ENCODE results near the gene EIF5A.
A peak's percentile ranks its signal among the peaks of the same experiment; 100 is the strongest.

The EIF5A gene

DNA sequence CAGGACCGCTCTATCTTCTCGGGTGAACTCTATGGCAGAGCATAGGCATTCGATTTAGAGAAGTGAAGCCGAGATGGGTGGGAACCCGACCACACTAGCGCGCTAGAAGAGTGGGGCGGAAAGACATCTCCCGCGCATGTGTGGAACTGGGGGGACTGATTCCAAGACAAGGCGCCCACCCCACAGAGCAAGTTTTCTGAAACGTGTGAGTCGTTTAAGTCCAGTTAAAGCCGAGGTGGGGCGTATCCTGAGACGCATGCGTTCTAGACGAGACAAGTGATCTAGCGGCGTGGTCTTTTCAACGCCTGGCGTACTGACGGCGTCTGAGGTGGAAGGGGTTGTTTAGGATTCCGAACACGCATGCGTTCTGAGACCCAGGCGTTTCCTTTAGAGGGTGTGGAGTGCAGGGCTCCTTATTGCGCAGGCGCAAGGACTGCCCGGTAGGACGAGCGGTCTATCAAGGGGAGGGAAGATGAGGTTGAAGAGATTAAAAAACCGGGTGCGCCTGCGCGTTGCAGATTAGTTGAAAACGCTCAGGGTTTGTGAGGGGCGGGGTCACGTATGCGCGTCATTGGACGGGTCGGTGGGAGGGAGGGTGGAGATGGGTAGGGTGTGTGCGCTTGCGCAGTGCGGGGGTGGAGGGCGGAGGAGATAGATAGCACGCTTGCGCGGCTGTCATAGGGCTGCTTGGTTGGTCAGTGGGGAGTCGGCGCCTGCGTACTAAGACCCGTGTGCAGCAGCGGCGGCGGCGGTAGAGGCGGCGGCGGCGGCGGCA is at the start of gene EIF5A:
EIF5A (plus strand) TSS at position 718 of the 775 bp plus-strand sequence. CDS start 2,008 bp downstream, outside the sequence.
- no peak for TF ChIP-seq GATA3 (IDR thresholded peaks at IDR 0.05; ENCODE audit: low read depth, low read length)
- peak; percentile 74 for TF ChIP-seq GATA2 (IDR thresholded peaks at IDR 0.05; ENCODE audit: low read depth, low read length)

- TF ChIP-seq GATA2 (IDR thresholded peaks at IDR 0.05; ENCODE audit: low read depth, low read length), result no peak
- no peak for TF ChIP-seq GATA3 (IDR thresholded peaks at IDR 0.05; ENCODE audit: low read depth, low read length)
Observed at GRCh38 chr17:7258731-7259554, 48.5 kb upstream of the EIF5A start.

- TF ChIP-seq GATA3 (IDR thresholded peaks at IDR 0.05; ENCODE audit: low read depth, low read length) (no peak), GATA2 (IDR thresholded peaks at IDR 0.05; ENCODE audit: low read depth, low read length) (no peak)
Observed at GRCh38 chr17:7259555-7259889, 47.9 kb upstream of the EIF5A start.

DNA sequence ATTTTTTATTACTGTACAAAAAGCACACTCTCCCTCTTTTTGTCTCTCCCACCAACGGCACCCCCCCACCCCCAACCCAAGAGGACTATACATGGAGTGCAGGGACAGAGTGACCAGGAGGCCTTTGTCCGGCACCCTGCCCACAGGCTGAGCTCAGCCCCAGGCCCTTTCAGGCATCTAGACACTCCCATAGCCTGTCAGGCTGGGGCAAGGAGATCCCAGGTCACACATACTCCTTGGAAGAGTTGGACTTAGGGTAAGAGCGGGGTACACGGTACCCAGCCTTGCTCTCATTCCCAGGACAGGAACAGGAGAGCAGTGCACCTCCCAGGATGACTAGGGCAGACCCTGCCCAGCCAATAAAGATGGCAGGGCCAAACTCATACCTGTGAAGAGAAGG is 47.3 kb upstream of the EIF5A start:
- no peak for TF ChIP-seq GATA3 (IDR thresholded peaks at IDR 0.05; ENCODE audit: low read depth, low read length)
- no peak for TF ChIP-seq GATA2 (IDR thresholded peaks at IDR 0.05; ENCODE audit: low read depth, low read length)

DNA sequence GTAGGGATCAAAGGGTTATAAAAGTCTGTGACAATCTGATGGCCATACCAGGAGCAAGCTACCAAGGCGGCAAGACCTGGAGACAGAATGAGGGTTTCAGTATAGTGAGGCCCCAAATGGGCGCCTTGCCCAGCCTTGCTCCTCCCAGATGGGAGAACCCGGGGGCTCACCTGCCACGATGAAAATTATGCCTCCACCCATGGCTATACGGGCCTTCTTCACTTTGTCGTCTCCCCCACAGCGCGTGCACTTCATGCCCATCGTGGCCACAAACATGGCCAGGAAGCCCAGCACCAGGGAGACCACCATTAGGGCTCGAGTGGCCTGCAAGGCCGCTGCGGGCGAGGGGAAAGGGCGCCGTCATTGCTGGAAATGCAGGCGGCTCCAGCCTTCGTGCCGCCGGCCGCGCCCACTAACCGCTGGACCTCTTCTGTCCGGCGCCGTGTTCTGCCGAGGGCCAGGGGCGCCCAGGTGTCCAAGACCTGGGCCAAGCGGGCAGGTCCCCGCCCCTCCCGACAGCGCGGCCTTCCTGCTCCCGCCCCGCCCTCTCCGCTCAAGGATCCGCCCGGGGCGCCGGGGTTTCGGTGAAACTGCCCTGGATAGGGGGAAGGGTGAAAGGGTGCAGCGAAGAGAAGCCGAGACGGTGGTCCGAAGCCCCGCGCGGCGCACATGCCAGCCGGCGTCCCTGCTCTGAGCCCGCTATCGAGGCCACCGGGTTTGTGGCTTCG is 46.6 kb upstream of the EIF5A start:
- TF ChIP-seq GATA3 (IDR thresholded peaks at IDR 0.05; ENCODE audit: low read depth, low read length) (no peak), GATA2 (IDR thresholded peaks at IDR 0.05; ENCODE audit: low read depth, low read length) (no peak)

- no peak for TF ChIP-seq GATA2 (IDR thresholded peaks at IDR 0.05; ENCODE audit: low read depth, low read length)
- TF ChIP-seq GATA3 (IDR thresholded peaks at IDR 0.05; ENCODE audit: low read depth, low read length), result no peak
Observed at GRCh38 chr17:7261379-7262191, 45.8 kb upstream of the EIF5A start.

DNA sequence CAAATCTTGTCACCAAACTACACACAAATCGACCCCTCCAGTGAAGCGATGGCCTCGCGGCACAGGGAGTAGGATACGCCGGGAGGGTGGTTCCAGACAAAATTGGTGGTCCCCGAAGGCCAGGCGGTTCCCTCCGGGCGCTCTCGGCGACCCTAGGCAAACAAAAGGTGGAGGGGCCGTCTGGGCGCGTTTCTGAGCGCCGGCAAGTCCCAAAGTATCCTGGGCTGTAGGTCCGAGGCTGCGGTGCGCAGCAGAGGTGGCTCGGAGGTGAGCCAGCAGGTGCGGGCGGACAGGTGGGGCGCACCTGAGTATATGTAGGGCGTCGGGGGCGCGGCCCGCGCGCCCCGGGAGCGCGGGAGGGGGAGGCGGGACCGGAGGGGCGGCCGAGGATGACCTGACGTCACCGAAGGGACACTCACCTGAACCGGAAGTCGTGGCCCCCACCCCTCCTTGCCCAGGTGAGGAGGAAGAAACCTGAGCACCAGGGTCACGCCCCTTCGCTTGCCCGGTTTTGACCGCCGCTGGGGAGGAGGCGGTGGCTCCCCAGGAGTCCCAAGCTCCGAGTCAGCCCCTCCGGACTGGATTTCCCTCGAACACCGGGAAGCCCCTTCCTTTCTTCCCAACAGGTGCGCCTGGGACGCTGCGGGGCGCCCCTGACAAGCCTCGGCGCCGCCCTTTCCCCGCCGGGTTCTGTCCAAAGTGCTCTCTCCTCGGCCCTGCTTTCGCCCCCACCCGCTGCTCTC is 45.1 kb upstream of the EIF5A start, which contains the start of gene CLDN7:
CLDN7 (minus strand) TSS at position 287 of the 743 bp plus-strand sequence. CDS start 435 bp downstream, outside the sequence.
- TF ChIP-seq GATA2 (IDR thresholded peaks at IDR 0.05; ENCODE audit: low read depth, low read length) (no peak), GATA3 (IDR thresholded peaks at IDR 0.05; ENCODE audit: low read depth, low read length) (no peak)

DNA sequence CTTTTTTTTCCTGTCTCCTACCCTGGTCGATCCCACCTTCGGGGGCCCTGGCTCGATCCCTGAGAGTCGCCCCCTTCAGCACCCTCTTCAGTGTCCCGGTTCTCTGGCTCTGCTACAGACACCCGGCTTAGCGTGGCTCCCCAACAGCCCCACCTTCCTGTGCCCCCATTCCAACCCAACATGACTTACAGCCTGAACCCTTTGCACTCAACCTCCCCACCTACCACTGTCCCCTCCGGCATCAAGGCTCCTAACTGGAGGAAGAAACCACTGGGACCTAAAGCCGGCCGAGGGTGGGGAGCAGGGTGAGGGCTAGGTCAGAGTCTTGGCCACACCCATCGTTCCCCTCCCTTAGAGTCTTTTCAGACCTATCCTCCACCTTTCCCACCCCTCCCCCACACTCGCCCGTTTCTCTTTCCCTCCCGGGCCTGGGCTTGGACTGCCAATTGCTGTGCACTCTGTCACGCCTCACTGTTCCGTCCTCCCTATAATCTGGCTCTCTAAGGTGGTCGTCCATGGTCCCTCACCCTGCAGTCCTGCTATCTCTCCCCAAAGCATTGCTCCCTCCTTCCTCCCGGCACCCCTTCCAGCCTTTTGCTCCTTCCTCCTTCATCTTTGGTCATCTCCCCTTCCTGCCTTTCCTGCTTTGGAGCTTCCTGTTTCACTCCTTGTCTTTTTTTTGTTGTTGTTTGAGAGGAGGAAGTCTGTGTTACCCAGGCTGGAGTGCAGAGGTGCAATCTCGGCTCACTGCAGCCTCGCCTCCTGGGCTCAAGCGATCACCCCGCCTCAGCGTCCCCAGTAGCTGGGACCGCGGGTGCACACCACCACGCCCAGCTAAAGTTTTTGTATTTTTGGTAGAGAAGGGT is 44.3 kb upstream of the EIF5A start:
- TF ChIP-seq GATA2 (IDR thresholded peaks at IDR 0.05; ENCODE audit: low read depth, low read length), result no peak
- no peak for TF ChIP-seq GATA3 (IDR thresholded peaks at IDR 0.05; ENCODE audit: low read depth, low read length)

GRCh38 chr17:7263801-7264078 is 43.7 kb upstream of the EIF5A start:
- TF ChIP-seq GATA2 (IDR thresholded peaks at IDR 0.05; ENCODE audit: low read depth, low read length) (no peak), GATA3 (IDR thresholded peaks at IDR 0.05; ENCODE audit: low read depth, low read length) (no peak)

DNA sequence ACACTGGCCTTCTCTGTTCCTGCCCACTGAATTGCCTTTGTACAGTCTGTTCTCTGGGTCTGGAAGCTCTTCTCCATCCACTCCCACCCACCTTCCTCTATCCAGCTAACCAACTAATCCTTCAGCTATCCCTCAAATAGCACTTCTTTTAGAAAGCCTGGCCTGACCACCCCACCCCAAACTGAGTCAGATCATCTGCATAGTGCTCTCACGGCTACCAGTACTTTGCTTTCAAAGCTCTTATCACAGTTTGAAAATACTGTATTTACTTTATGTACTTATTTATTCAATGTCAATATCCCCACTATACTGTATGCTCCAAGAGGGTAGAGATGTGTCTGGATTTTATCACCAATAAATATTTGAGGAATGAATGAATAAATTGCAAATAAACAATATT is 40.6 kb upstream of the EIF5A start:
- TF ChIP-seq GATA3 (IDR thresholded peaks at IDR 0.05; ENCODE audit: low read depth, low read length) (no peak), GATA2 (IDR thresholded peaks at IDR 0.05; ENCODE audit: low read depth, low read length) (no peak)

DNA sequence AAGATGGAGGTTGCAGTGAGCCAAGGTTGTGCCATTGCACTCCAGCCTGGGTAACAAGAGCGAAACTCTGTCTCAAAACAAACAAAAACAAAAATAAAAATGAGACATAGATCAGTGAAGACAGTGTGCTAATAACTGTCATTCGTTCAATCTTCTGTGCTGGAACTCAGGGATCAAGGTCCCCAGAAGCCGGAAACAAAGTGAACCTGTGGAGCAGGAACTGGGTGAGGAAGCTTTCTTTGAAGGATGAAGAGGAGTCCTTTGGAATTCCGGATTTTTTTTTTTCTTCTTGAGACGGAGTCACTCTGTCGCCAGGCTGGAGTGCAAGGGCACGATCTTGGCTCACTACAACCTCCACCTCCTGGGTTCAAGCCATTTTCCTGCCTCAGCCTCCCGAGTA is 28.0 kb upstream of the EIF5A start:
- TF ChIP-seq GATA2 (IDR thresholded peaks at IDR 0.05; ENCODE audit: low read depth, low read length) (no peak), GATA3 (IDR thresholded peaks at IDR 0.05; ENCODE audit: low read depth, low read length) (no peak)

GRCh38 chr17:7280519-7281073 is 26.8 kb upstream of the EIF5A start:
- TF ChIP-seq GATA2 (IDR thresholded peaks at IDR 0.05; ENCODE audit: low read depth, low read length) (no peak), GATA3 (IDR thresholded peaks at IDR 0.05; ENCODE audit: low read depth, low read length) (no peak)
